SJCRH30 (cell line): ENCODE measurements around the gene SOS1. TPM values are rescaled to one million over a fixed set of nuclear protein-coding genes. Genes with fewer than 3 reads are reported as not detected.
"Not testable (repeated sequence)": the region's sequence is repeated elsewhere in the genome, so short reads cannot be mapped to it uniquely, and the experiment has no call there.

ENCODE experiments used
- DNase-seq, 2 experiments: peaks; one replicate each; pipeline ENCODE4 v3.0.0-alpha.2; 2015 to 2020
- H3K27ac ChIP-seq: fragments of 250-450 bp; sonication (Bioruptor Pico); 2 replicates; pipeline ENCODE4 v1.5.1; 2020; ENCODE audit warnings: mild to moderate bottlenecking, moderate library complexity
- H3K27me3 ChIP-seq: fragments of 250-450 bp; sonication (Bioruptor Pico); 2 replicates; pipeline ENCODE4 v1.5.1; 2020; ENCODE audit warnings: mild to moderate bottlenecking, moderate library complexity
- H3K36me3 ChIP-seq: fragments of 250-450 bp; sonication (Bioruptor Pico); 2 replicates; pipeline ENCODE4 v1.5.1; 2020; ENCODE audit warnings: mild to moderate bottlenecking, moderate library complexity
- H3K4me1 ChIP-seq: fragments of 250-450 bp; sonication (Bioruptor Pico); 2 replicates; pipeline ENCODE4 v1.5.1; 2020; ENCODE audit warnings: mild to moderate bottlenecking, moderate library complexity
- H3K4me3 ChIP-seq: fragments of 250-450 bp; sonication (Bioruptor Pico); 2 replicates; pipeline ENCODE4 v1.5.1; 2020; ENCODE audit warnings: mild to moderate bottlenecking, moderate library complexity
- H3K9me3 ChIP-seq: fragments of 250-450 bp; sonication (Bioruptor Pico); replicated peaks from 2 replicates; pipeline ENCODE4 v1.5.1; 2020; ENCODE audit warnings: mild to moderate bottlenecking, moderate library complexity
- total RNA-seq: library from RNA; depleted of rRNA; stranded (reverse); fragments of >200 nt; shearing (Covaris generic); gene quantifications from 2 replicates; pipeline ENCODE4 v1.2.3, GENCODE V29; 2014; rRNA removed

The SOS1 gene
- 42.3 and 49.5 TPM in 2 replicates for total RNA-seq

GRCh38 chr2:39120771-39121522 is at the start of gene SOS1:
SOS1 (minus strand) TSS chr2:39121051; CDS start chr2:39120422, 629 bp downstream.
- no peaks in the 10 kb centered on the region for H3K36me3 ChIP-seq
- H3K4me1 ChIP-seq: peaks cover 8% of the 10 kb centered on the region; the same call in 1 of the 2 replicates
- peak within 1 kb of the TSS; percentile 87 for H3K4me3 ChIP-seq
- DNase-seq: peak; percentile 97 to 98
- peak within 1 kb of the TSS; percentile 68 for H3K27ac ChIP-seq
- no peaks in the 10 kb centered on the region for H3K27me3 ChIP-seq
- no peaks in the 10 kb centered on the region for H3K9me3 ChIP-seq

GRCh38 chr2:39164089-39164488 is 43.2 kb upstream of the SOS1 start:
- Histone ChIP-seq H3K4me3 (no peak overlapping the region), H3K9me3 (no peaks in the 10 kb centered on the region), H3K27ac (no peak overlapping the region), H3K27me3 (peaks cover 4% of the 10 kb centered on the region; the same call in 1 of the 2 replicates), H3K36me3 (no peaks in the 10 kb centered on the region; the same call in 1 of the 2 replicates), H3K4me1 (no peaks in the 10 kb centered on the region)
- DNase-seq: no peak

GRCh38 chr2:39160982-39161381 is 40.1 kb upstream of the SOS1 start:
- H3K9me3 ChIP-seq: no peaks in the 10 kb centered on the region
- H3K27me3 ChIP-seq: peaks cover 4% of the 10 kb centered on the region; the same call in 1 of the 2 replicates
- no peak overlapping the region for H3K4me3 ChIP-seq
- H3K27ac ChIP-seq: no peak overlapping the region
- no peaks in the 10 kb centered on the region for H3K4me1 ChIP-seq
- H3K36me3 ChIP-seq: no peaks in the 10 kb centered on the region
- no peak for DNase-seq

GRCh38 chr2:39159283-39159682 is 38.4 kb upstream of the SOS1 start:
- no peaks in the 10 kb centered on the region for H3K36me3 ChIP-seq
- no peak for DNase-seq
- no peak overlapping the region for H3K27ac ChIP-seq
- H3K27me3 ChIP-seq: peaks cover 4% of the 10 kb centered on the region
- no peaks in the 10 kb centered on the region for H3K9me3 ChIP-seq
- no peaks in the 10 kb centered on the region for H3K4me1 ChIP-seq
- no peak overlapping the region for H3K4me3 ChIP-seq

GRCh38 chr2:39158351-39158750 is 37.5 kb upstream of the SOS1 start:
- peaks cover 4% of the 10 kb centered on the region for H3K27me3 ChIP-seq
- no peak overlapping the region for H3K4me3 ChIP-seq
- no peak overlapping the region for H3K27ac ChIP-seq
- no peaks in the 10 kb centered on the region for H3K4me1 ChIP-seq
- no peaks in the 10 kb centered on the region for H3K9me3 ChIP-seq
- no peak for DNase-seq
- no peaks in the 10 kb centered on the region for H3K36me3 ChIP-seq

- Histone ChIP-seq H3K4me1 (no peaks in the 10 kb centered on the region), H3K27me3 (peaks cover 4% of the 10 kb centered on the region), H3K4me3 (no peak overlapping the region), H3K36me3 (no peaks in the 10 kb centered on the region), H3K27ac (no peak overlapping the region), H3K9me3 (no peaks in the 10 kb centered on the region)
- no peak for DNase-seq
Measured at GRCh38 chr2:39156846-39157245, 36.0 kb upstream of the SOS1 start.

- Histone ChIP-seq H3K27me3 (peaks cover 1% of the 10 kb centered on the region), H3K27ac (no peak overlapping the region)
- DNase-seq: no peak
Measured at GRCh38 chr2:39156107-39156506, 35.3 kb upstream of the SOS1 start.

GRCh38 chr2:39155573-39155972 is 34.7 kb upstream of the SOS1 start:
- DNase-seq, H3K36me3 ChIP-seq, H3K27ac ChIP-seq: not testable (repeated sequence)

More at GRCh38 chr2:39156107-39156506, 35.3 kb upstream of the SOS1 start:
- Histone ChIP-seq H3K4me3 (no peak overlapping the region), H3K36me3 (no peaks in the 10 kb centered on the region), H3K4me1 (no peaks in the 10 kb centered on the region), H3K9me3 (no peaks in the 10 kb centered on the region)

GRCh38 chr2:39154944-39155343 is 34.1 kb upstream of the SOS1 start:
- Histone ChIP-seq H3K9me3 (no peaks in the 10 kb centered on the region), H3K36me3 (no peaks in the 10 kb centered on the region), H3K27me3 (no peaks in the 10 kb centered on the region; the same call in 1 of the 2 replicates), H3K4me1 (no peaks in the 10 kb centered on the region), H3K27ac (no peak overlapping the region), H3K4me3 (no peak overlapping the region)
- DNase-seq: no peak

More at GRCh38 chr2:39155573-39155972, 34.7 kb upstream of the SOS1 start:
- H3K4me1 ChIP-seq, H3K4me3 ChIP-seq, H3K9me3 ChIP-seq, H3K27me3 ChIP-seq: not testable (repeated sequence)

GRCh38 chr2:39153312-39153711 is 32.5 kb upstream of the SOS1 start:
- H3K36me3 ChIP-seq: no peaks in the 10 kb centered on the region

GRCh38 chr2:39152504-39152903 is 31.7 kb upstream of the SOS1 start:
- no peak for DNase-seq
- no peak overlapping the region for H3K4me3 ChIP-seq
- H3K4me1 ChIP-seq: no peaks in the 10 kb centered on the region
- H3K27ac ChIP-seq: no peak overlapping the region
- no peaks in the 10 kb centered on the region; the same call in 1 of the 2 replicates for H3K27me3 ChIP-seq
- H3K9me3 ChIP-seq: no peaks in the 10 kb centered on the region
- no peaks in the 10 kb centered on the region for H3K36me3 ChIP-seq

More at GRCh38 chr2:39153312-39153711, 32.5 kb upstream of the SOS1 start:
- H3K4me1 ChIP-seq: no peaks in the 10 kb centered on the region
- H3K4me3 ChIP-seq: no peak overlapping the region
- H3K27ac ChIP-seq: no peak overlapping the region
- no peak for DNase-seq
- H3K27me3 ChIP-seq: no peaks in the 10 kb centered on the region; the same call in 1 of the 2 replicates
- no peaks in the 10 kb centered on the region for H3K9me3 ChIP-seq

- no peaks in the 10 kb centered on the region; the same call in 1 of the 2 replicates for H3K27me3 ChIP-seq
- H3K9me3 ChIP-seq: no peaks in the 10 kb centered on the region
- no peaks in the 10 kb centered on the region for H3K4me1 ChIP-seq
- DNase-seq: no peak
- no peak overlapping the region for H3K4me3 ChIP-seq
- no peak overlapping the region for H3K27ac ChIP-seq
- H3K36me3 ChIP-seq: no peaks in the 10 kb centered on the region
Measured at GRCh38 chr2:39150890-39151497, 30.1 kb upstream of the SOS1 start.

- no peaks in the 10 kb centered on the region for H3K36me3 ChIP-seq
- no peak overlapping the region for H3K27ac ChIP-seq
- DNase-seq: no peak
- H3K27me3 ChIP-seq: no peaks in the 10 kb centered on the region; the same call in 1 of the 2 replicates
- H3K4me3 ChIP-seq: no peak overlapping the region
- no peaks in the 10 kb centered on the region for H3K4me1 ChIP-seq
- H3K9me3 ChIP-seq: no peaks in the 10 kb centered on the region
Measured at GRCh38 chr2:39150102-39150562, 29.3 kb upstream of the SOS1 start.

- no peaks in the 10 kb centered on the region for H3K9me3 ChIP-seq
- H3K4me3 ChIP-seq: no peak overlapping the region
- DNase-seq: no peak
- H3K27ac ChIP-seq: no peak overlapping the region
- no peaks in the 10 kb centered on the region for H3K27me3 ChIP-seq
- H3K4me1 ChIP-seq: peaks cover 4% of the 10 kb centered on the region
- H3K36me3 ChIP-seq: no peaks in the 10 kb centered on the region
Measured at GRCh38 chr2:39146630-39147029, 25.8 kb upstream of the SOS1 start.

- Histone ChIP-seq H3K27ac (no peak overlapping the region), H3K9me3 (no peaks in the 10 kb centered on the region), H3K27me3 (no peaks in the 10 kb centered on the region), H3K36me3 (no peaks in the 10 kb centered on the region), H3K4me1 (peaks cover 9% of the 10 kb centered on the region), H3K4me3 (no peak overlapping the region)
- peak in 1 of 2 experiments; percentile 16 for DNase-seq
Measured at GRCh38 chr2:39145906-39146421, 25.1 kb upstream of the SOS1 start.
